ENCODE data around the gene PRODH. TPM values are rescaled to one million over a fixed set of nuclear protein-coding genes. Genes with fewer than 3 reads are reported as not detected.

The PRODH gene
- polyA plus RNA-seq, 1 of the 3 experiments (the other 2 are of a cell fraction), result 0.03 TPM

DNA sequence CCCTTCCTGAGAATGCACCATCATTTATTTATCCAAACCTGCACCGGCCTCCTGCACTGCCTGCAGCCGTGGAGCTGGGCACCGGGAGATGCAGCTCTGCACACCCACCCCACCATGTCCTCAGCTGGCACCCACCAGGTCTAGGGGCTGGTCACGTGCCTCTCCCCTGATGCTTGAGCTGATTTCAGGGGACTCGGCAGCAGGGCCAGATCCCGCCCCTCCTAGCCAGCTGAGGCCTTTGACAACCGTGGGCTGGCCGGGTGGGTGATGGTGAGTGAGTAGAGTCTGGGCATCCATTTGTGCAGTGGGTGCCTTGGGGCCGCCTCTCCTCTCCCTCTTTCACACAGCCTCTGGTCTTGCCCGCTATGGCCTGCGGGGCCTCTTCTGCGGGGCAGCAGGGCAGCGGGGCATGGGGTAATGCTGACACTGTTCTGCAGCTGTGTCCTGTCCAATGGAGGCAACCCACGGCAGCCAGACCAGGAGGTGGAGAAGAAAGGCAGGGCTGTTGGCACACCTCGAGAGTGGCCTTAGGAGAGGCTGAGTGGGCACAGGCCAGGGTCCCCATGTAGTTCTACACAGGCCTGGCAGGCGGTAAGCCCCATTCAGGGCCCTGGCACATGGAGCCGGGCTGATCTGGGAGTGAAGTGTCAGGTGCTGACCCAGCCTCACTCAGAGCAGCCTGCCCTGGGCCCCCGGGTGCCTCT, 38.5 kb upstream of the PRODH start:
- H3K27me3 ChIP-seq (ENCODE audit: insufficient read depth), result no peaks in the 10 kb centered on the region
- H3K27ac ChIP-seq (ENCODE audit: low read depth in 2 of 2, low read length in 1 of 2), result no peak overlapping the region
- H3K9me3 ChIP-seq, result no peaks in the 10 kb centered on the region
- no peak overlapping the region for H3K9ac ChIP-seq
- no peaks in the 10 kb centered on the region for H3K9me2 ChIP-seq
- CTCF ChIA-PET, result no interaction called here
- no peak overlapping the region for H2AFZ ChIP-seq (ENCODE audit: low read depth)
- no peaks in the 10 kb centered on the region for H3K36me3 ChIP-seq (replicated peaks in 1 of 2; ENCODE audit: control insufficient read depth in 1 of 2, insufficient read depth in 2 of 2, low read length in 1 of 2)
- H3K79me2 ChIP-seq (ENCODE audit: insufficient read depth), result no peaks in the 10 kb centered on the region
- no peaks in the 10 kb centered on the region for H3F3A ChIP-seq (replicated peaks; ENCODE audit: insufficient read depth)
- no peak overlapping the region for H3K4me2 ChIP-seq
- H3K4me3 ChIP-seq (ENCODE audit: low read depth in 2 of 2, low read length in 1 of 2), result no peak overlapping the region
- DNase-seq, result no peak
- POLR2A ChIA-PET, result no interaction called here
- TF ChIP-seq RAD21 (IDR thresholded peaks at IDR 0.05; ENCODE audit: low read length), result no peak
- no peak for TF ChIP-seq FOSL2 (IDR thresholded peaks at IDR 0.05; ENCODE audit: borderline replicate concordance, low read depth)
- no peak for TF ChIP-seq TAF1 (IDR thresholded peaks at IDR 0.05; ENCODE audit: borderline replicate concordance, low read depth, low read length)
- no peak for TF ChIP-seq TCF12 (IDR thresholded peaks at IDR 0.05)
- TF ChIP-seq RXRA (IDR thresholded peaks at IDR 0.05; ENCODE audit: borderline replicate concordance, low read depth), result no peak
- no peak for TF ChIP-seq FOXJ3 (CRISPR knock-in tag; IDR thresholded peaks at IDR 0.05)
- TF ChIP-seq FOXM1 (IDR thresholded peaks at IDR 0.05; ENCODE audit: low read depth), result no peak
- TF ChIP-seq EZH2phosphoT487 (IDR thresholded peaks at IDR 0.05; ENCODE audit: borderline replicate concordance, low read depth), result no peak
- TF ChIP-seq, protein P1, sequence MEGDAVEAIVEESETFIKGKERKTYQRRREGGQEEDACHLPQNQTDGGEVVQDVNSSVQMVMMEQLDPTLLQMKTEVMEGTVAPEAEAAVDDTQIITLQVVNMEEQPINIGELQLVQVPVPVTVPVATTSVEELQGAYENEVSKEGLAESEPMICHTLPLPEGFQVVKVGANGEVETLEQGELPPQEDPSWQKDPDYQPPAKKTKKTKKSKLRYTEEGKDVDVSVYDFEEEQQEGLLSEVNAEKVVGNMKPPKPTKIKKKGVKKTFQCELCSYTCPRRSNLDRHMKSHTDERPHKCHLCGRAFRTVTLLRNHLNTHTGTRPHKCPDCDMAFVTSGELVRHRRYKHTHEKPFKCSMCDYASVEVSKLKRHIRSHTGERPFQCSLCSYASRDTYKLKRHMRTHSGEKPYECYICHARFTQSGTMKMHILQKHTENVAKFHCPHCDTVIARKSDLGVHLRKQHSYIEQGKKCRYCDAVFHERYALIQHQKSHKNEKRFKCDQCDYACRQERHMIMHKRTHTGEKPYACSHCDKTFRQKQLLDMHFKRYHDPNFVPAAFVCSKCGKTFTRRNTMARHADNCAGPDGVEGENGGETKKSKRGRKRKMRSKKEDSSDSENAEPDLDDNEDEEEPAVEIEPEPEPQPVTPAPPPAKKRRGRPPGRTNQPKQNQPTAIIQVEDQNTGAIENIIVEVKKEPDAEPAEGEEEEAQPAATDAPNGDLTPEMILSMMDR (IDR thresholded peaks at IDR 0.05), result no peak
- no peak for TF ChIP-seq SIN3A (IDR thresholded peaks at IDR 0.05; ENCODE audit: borderline replicate concordance, low read depth, low read length)
- no peak for TF ChIP-seq MEF2A (IDR thresholded peaks at IDR 0.05; ENCODE audit: borderline replicate concordance, low read depth)
- TF ChIP-seq, protein P2, sequence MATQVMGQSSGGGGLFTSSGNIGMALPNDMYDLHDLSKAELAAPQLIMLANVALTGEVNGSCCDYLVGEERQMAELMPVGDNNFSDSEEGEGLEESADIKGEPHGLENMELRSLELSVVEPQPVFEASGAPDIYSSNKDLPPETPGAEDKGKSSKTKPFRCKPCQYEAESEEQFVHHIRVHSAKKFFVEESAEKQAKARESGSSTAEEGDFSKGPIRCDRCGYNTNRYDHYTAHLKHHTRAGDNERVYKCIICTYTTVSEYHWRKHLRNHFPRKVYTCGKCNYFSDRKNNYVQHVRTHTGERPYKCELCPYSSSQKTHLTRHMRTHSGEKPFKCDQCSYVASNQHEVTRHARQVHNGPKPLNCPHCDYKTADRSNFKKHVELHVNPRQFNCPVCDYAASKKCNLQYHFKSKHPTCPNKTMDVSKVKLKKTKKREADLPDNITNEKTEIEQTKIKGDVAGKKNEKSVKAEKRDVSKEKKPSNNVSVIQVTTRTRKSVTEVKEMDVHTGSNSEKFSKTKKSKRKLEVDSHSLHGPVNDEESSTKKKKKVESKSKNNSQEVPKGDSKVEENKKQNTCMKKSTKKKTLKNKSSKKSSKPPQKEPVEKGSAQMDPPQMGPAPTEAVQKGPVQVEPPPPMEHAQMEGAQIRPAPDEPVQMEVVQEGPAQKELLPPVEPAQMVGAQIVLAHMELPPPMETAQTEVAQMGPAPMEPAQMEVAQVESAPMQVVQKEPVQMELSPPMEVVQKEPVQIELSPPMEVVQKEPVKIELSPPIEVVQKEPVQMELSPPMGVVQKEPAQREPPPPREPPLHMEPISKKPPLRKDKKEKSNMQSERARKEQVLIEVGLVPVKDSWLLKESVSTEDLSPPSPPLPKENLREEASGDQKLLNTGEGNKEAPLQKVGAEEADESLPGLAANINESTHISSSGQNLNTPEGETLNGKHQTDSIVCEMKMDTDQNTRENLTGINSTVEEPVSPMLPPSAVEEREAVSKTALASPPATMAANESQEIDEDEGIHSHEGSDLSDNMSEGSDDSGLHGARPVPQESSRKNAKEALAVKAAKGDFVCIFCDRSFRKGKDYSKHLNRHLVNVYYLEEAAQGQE (IDR thresholded peaks at IDR 0.05; ENCODE audit: low read depth, low read length), result no peak
- TF ChIP-seq, protein P3, sequence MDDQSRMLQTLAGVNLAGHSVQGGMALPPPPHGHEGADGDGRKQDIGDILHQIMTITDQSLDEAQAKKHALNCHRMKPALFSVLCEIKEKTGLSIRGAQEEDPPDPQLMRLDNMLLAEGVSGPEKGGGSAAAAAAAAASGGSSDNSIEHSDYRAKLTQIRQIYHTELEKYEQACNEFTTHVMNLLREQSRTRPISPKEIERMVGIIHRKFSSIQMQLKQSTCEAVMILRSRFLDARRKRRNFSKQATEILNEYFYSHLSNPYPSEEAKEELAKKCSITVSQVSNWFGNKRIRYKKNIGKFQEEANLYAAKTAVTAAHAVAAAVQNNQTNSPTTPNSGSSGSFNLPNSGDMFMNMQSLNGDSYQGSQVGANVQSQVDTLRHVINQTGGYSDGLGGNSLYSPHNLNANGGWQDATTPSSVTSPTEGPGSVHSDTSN (IDR thresholded peaks at IDR 0.05), result no peak
- TF ChIP-seq RCOR1 (IDR thresholded peaks at IDR 0.05; ENCODE audit: low read length), result no peak
- TF ChIP-seq ELF1 (IDR thresholded peaks at IDR 0.05), result no peak
- no peak for TF ChIP-seq SMC3 (IDR thresholded peaks at IDR 0.05; ENCODE audit: low read depth, low read length)
- TF ChIP-seq EP300 (IDR thresholded peaks at IDR 0.05; ENCODE audit: borderline replicate concordance in 1 of 2, low read depth in 1 of 2, low read length in 1 of 2), result no peak
- TF ChIP-seq, protein P4, sequence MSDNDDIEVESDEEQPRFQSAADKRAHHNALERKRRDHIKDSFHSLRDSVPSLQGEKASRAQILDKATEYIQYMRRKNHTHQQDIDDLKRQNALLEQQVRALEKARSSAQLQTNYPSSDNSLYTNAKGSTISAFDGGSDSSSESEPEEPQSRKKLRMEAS (IDR thresholded peaks at IDR 0.05; ENCODE audit: low read depth), result no peak
- no peak for TF ChIP-seq NFIC (IDR thresholded peaks at IDR 0.05; ENCODE audit: borderline replicate concordance)
- H4K20me1 ChIP-seq (ENCODE audit: insufficient read depth), result no peaks in the 10 kb centered on the region
- H3K4me1 ChIP-seq (ENCODE audit: control insufficient read depth in 1 of 2, insufficient read depth in 2 of 2, low read depth in 1 of 2, low read length in 1 of 2), result peaks cover 0 to 9% of the 10 kb centered on the region in 2 experiments; a peak in 1 of 4 replicates
- WGBS (ENCODE audit: low lambda C conversion rate), result 44% methylated on average over 11 of the region's 18 CpGs
